Metanephros (tissue), 1 donor: Measurements from ENCODE around the gene MYRF. TPM values are rescaled to one million over a fixed set of nuclear protein-coding genes. Genes with fewer than 3 reads are reported as not detected.

ENCODE experiments used
- total RNA-seq: library from RNA; depleted of rRNA; stranded (reverse); fragments of >200 nt; gene quantifications from one replicate; pipeline ENCODE4 v1.2.3, GENCODE V29; 2014

The MYRF gene
- 12.7 TPM for total RNA-seq

GRCh38 chr11:61752117-61752924 is at the start of gene MYRF:
Gene MYRF, plus strand, starts transcription at chr11:61752636. Its CDS starts 109 bp downstream, at chr11:61752745.

GRCh38 chr11:61792310-61793082 is 40.1 kb downstream of the MYRF start, which contains the start of the genes FEN1 and TMEM258:
Gene FEN1, plus strand, starts transcription at chr11:61792911. Its CDS starts 2,451 bp downstream, at chr11:61795362.
Gene TMEM258, minus strand, starts transcription at chr11:61792599. Its CDS starts 41 bp downstream, at chr11:61792558.

GRCh38 chr11:61816736-61817455 is 64.5 kb downstream of the MYRF start, which contains the start of gene FADS1:
Gene FADS1, minus strand, starts transcription at chr11:61817003. Its CDS starts 74 bp downstream, at chr11:61816929.

GRCh38 chr11:61827571-61828378 is 75.3 kb downstream of the MYRF start, which contains the start of gene FADS2:
Gene FADS2, plus strand, starts transcription at chr11:61828300. Its CDS starts 91 bp downstream, at chr11:61828391.

Other genes with a start within 250 kb of the MYRF start
- 3.4 TPM for gene LRRC10B, start 243.9 kb upstream of the MYRF start, total RNA-seq
- 7.2 TPM for gene SYT7, start 171.6 kb upstream of the MYRF start, total RNA-seq
- 3.6 TPM for gene DAGLA, start 72.2 kb upstream of the MYRF start, total RNA-seq
- gene TMEM258, start 40.0 kb downstream of the MYRF start, total RNA-seq, result 117 TPM
- 22.5 TPM for gene FEN1, start 40.3 kb downstream of the MYRF start, total RNA-seq
- gene FADS1, start 64.4 kb downstream of the MYRF start, total RNA-seq, result 25.9 TPM
- 35.3 TPM for gene FADS2, start 75.7 kb downstream of the MYRF start, total RNA-seq
- 17.5 TPM for gene FADS3, start 138.9 kb downstream of the MYRF start, total RNA-seq
- gene RAB3IL1, start 164.9 kb downstream of the MYRF start, total RNA-seq, result 22.1 TPM
- 1.9 TPM for gene BEST1, start 197.7 kb downstream of the MYRF start, total RNA-seq
- gene FTH1, start 215.0 kb downstream of the MYRF start, total RNA-seq, result 658 TPM